Measurements from ENCODE around the gene GALNT17.

GRCh38 chr7:71491336-71491735 is 359.4 kb downstream of the GALNT17 start:
- no peak for TF ChIP-seq USF2 (IDR thresholded peaks at IDR 0.05)
- TF ChIP-seq CTCF (IDR thresholded peaks at IDR 0.05) = no peak
- TF ChIP-seq POLR2A (IDR thresholded peaks at IDR 0.05; ENCODE audit: low read length) = no peak
- TF ChIP-seq FOSL2 (IDR thresholded peaks at IDR 0.05) = no peak
- TF ChIP-seq FOSL2 (CRISPR knock-in tag; IDR thresholded peaks at IDR 0.05) = no peak
- no peak for TF ChIP-seq JUNB (IDR thresholded peaks at IDR 0.05)
- no peak for TF ChIP-seq HDAC2 (IDR thresholded peaks at IDR 0.05)
- TF ChIP-seq TP53 (CRISPR knock-in tag; IDR thresholded peaks at IDR 0.05) = no peak
- TF ChIP-seq CEBPB (IDR thresholded peaks at IDR 0.05) = no peak
- no peak for TF ChIP-seq ESRRA (IDR thresholded peaks at IDR 0.05; ENCODE audit: borderline replicate concordance, low read length)
